Lower leg skin (tissue), 3 donors: Measurements from ENCODE around the gene RGS7.

Experiments used
- POLR2A ChIP-seq, 2 donors: fragments of 450-650 bp; IDR thresholded peaks; one replicate each; pipeline ENCODE4 v1.6.1; 2016 to 2017; ENCODE audit warnings: antibody characterized with exemption in 2 of 2, mild to moderate bottlenecking in 1 of 2, moderate library complexity in 1 of 2
- TF ChIP-seq, protein P1 (sequence below), 3 donors: fragments of 450-650 bp; IDR thresholded peaks; one replicate each; pipeline ENCODE4 v1.5.1; 2016; ENCODE audit warnings: antibody characterized with exemption in 3 of 3, mild to moderate bottlenecking in 3 of 3, moderate library complexity in 2 of 3

- TF ChIP-seq POLR2A (IDR thresholded peaks at IDR 0.05): no peak
- TF ChIP-seq, protein P1, sequence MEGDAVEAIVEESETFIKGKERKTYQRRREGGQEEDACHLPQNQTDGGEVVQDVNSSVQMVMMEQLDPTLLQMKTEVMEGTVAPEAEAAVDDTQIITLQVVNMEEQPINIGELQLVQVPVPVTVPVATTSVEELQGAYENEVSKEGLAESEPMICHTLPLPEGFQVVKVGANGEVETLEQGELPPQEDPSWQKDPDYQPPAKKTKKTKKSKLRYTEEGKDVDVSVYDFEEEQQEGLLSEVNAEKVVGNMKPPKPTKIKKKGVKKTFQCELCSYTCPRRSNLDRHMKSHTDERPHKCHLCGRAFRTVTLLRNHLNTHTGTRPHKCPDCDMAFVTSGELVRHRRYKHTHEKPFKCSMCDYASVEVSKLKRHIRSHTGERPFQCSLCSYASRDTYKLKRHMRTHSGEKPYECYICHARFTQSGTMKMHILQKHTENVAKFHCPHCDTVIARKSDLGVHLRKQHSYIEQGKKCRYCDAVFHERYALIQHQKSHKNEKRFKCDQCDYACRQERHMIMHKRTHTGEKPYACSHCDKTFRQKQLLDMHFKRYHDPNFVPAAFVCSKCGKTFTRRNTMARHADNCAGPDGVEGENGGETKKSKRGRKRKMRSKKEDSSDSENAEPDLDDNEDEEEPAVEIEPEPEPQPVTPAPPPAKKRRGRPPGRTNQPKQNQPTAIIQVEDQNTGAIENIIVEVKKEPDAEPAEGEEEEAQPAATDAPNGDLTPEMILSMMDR (IDR thresholded peaks at IDR 0.05): no peak
These were observed 195.8 kb downstream of the RGS7 start for GRCh38 chr1:241161188-241161689.
